Duodenal mucosa (tissue), 2 donors: ENCODE results near the gene DOC2A.
A peak's percentile ranks its signal among the peaks of the same experiment; 100 is the strongest.

Experiments
- H3K27ac ChIP-seq: one replicate; pipeline ENCODE4 v1.7.0; 2013; ENCODE audit warnings: low read depth, low read length
- H3K27me3 ChIP-seq, 2 donors: one replicate each; pipeline ENCODE4 v1.7.0; 2013; ENCODE audit warnings: low read length in 2 of 2, control low read depth in 1 of 2; ENCODE audit not compliant: insufficient read depth in 2 of 2, control insufficient read depth in 1 of 2
- H3K36me3 ChIP-seq, 2 donors: one replicate each; pipeline ENCODE4 v1.7.0; 2013; ENCODE audit warnings: low read length in 2 of 2, control low read depth in 1 of 2; ENCODE audit not compliant: insufficient read depth in 2 of 2, control insufficient read depth in 1 of 2
- H3K4me1 ChIP-seq, 2 donors: one replicate each; pipeline ENCODE4 v1.7.0; 2013; ENCODE audit warnings: low read length in 2 of 2, control low read depth in 1 of 2; ENCODE audit not compliant: insufficient read depth in 2 of 2, control insufficient read depth in 1 of 2
- H3K4me3 ChIP-seq, 2 donors: one replicate each; pipeline ENCODE4 v1.7.0; 2013; ENCODE audit warnings: low read length in 2 of 2, low read depth in 1 of 2
- H3K9ac ChIP-seq, 2 donors: one replicate each; pipeline ENCODE4 v1.7.0; 2013; ENCODE audit warnings: low read length in 2 of 2, low read depth in 1 of 2
- H3K9me3 ChIP-seq, 2 donors: one replicate each; pipeline ENCODE4 v1.7.0; 2013; ENCODE audit warnings: low read length in 2 of 2, control low read depth in 1 of 2; ENCODE audit not compliant: control insufficient read depth in 1 of 2

The DOC2A gene

GRCh38 chr16:29973384-29974246 lies 37.2 kb downstream of the DOC2A start, which contains the start of gene TAOK2:
Gene TAOK2 (plus strand): TSS chr16:29973868. CDS start chr16:29977773, 3,905 bp downstream.
- Histone ChIP-seq H3K4me1 (peaks cover 31 to 33% of the 10 kb centered on the region in 2 donors), H3K36me3 (peaks cover 9 to 29% of the 10 kb centered on the region in 2 donors), H3K9me3 (no peaks in the 10 kb centered on the region), H3K27me3 (no peaks in the 10 kb centered on the region), H3K9ac (peak within 1 kb of the TSS; percentile 88 to 91), H3K4me3 (peak within 1 kb of the TSS; percentile 95 to 96), H3K27ac (peak within 1 kb of the TSS; percentile 82)

GRCh38 chr16:29972992-29973383 lies 37.8 kb downstream of the DOC2A start:
- Histone ChIP-seq H3K9ac (no peak overlapping the region), H3K27ac (no peak overlapping the region), H3K9me3 (no peaks in the 10 kb centered on the region), H3K4me1 (peaks cover 31 to 33% of the 10 kb centered on the region in 2 donors), H3K36me3 (peaks cover 9 to 29% of the 10 kb centered on the region in 2 donors), H3K4me3 (peak overlapping the region; percentile 46 to 96), H3K27me3 (no peaks in the 10 kb centered on the region)

DNA sequence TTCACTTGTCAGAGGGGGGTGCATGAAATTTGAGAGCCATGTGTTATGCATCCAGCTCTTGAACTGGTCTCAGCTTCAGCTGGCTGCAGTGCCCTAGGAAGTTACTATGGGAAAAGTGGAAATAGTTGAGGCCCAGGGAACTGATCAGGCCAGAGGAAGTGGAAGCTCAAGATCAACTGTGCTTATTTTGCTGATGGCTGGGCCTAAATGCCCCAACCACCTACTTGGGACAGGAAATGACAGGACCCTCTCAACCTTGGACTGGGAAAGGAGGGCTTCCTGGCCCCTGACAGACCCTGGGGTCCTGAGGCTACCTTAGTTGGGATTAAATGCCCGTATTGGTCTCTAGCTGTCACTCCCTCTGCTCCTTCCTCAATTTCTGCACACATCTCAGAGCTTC lies 38.3 kb downstream of the DOC2A start:
- no peaks in the 10 kb centered on the region for H3K27me3 ChIP-seq
- H3K9me3 ChIP-seq = no peaks in the 10 kb centered on the region
- peaks cover 31 to 33% of the 10 kb centered on the region in 2 donors for H3K4me1 ChIP-seq
- no peak overlapping the region for H3K27ac ChIP-seq
- peaks cover 11 to 28% of the 10 kb centered on the region in 2 donors for H3K36me3 ChIP-seq
- no peak overlapping the region for H3K9ac ChIP-seq
- no peak overlapping the region for H3K4me3 ChIP-seq

- H3K27ac ChIP-seq = no peak overlapping the region
- no peaks in the 10 kb centered on the region for H3K9me3 ChIP-seq
- H3K4me1 ChIP-seq = peaks cover 24 to 26% of the 10 kb centered on the region in 2 donors
- peaks cover 11 to 32% of the 10 kb centered on the region in 2 donors for H3K36me3 ChIP-seq
- no peaks in the 10 kb centered on the region for H3K27me3 ChIP-seq
- no peak overlapping the region for H3K9ac ChIP-seq
- no peak overlapping the region for H3K4me3 ChIP-seq
Measured at GRCh38 chr16:29971304-29971703, 39.5 kb downstream of the DOC2A start.

DNA sequence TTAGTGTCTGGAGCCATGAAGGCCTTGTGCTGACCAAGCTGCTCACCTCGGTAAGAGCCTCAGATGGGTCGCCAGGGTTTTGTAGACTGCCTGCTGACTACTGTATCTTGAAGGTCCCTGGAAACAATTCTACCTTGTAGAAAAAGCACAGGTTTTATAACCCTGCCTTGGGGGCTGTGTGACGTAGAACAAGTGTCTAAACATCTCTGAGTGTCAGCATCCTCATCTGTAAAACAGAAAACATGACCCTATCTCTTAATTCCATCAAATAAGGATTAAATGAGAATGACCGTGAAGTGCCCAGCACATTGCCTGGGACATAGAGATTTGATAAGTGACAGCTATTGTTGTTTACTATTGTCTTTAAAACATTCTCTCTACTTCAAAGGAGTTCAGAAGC lies 42.6 kb downstream of the DOC2A start:
- Histone ChIP-seq H3K36me3 (peaks cover 11 to 32% of the 10 kb centered on the region in 2 donors), H3K9me3 (no peaks in the 10 kb centered on the region), H3K9ac (no peak overlapping the region), H3K27ac (no peak overlapping the region), H3K4me3 (no peak overlapping the region), H3K27me3 (no peaks in the 10 kb centered on the region), H3K4me1 (peaks cover 5 to 10% of the 10 kb centered on the region in 2 donors)

DNA sequence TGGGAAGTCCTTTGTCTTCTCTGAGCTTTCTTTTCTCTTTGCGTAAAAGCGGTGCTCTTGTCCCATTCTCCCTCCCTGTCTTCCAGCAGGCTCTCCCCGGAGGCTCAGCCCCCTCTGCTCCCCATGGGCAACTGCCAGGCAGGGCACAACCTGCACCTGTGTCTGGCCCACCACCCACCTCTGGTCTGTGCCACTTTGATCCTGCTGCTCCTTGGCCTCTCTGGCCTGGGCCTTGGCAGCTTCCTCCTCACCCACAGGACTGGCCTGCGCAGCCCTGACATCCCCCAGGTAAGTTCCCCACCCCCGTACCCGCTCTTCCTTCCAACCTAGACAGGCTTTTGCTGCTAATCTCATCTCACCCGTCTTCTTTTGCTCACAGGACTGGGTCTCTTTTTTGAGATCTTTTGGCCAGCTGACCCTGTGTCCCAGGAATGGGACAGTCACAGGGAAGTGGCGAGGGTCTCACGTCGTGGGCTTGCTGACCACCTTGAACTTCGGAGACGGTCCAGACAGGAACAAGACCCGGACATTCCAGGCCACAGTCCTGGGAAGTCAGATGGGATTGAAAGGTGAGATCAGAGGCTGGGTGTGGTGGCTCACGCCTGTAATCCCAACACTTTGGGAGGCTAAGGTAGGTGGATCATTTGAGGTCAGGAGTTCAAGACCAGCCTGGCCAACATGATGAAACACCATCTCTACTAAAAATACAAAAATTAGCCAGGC lies 47.6 kb downstream of the DOC2A start:
- Histone ChIP-seq H3K27ac (peak overlapping the region; percentile 53), H3K9ac (peak overlapping the region; percentile 90 to 96), H3K36me3 (peaks cover 4 to 9% of the 10 kb centered on the region in 2 donors), H3K4me3 (peak overlapping the region; percentile 87 to 94), H3K9me3 (no peaks in the 10 kb centered on the region), H3K27me3 (no peaks in the 10 kb centered on the region), H3K4me1 (peaks cover 12 to 23% of the 10 kb centered on the region in 2 donors)

GRCh38 chr16:29962344-29962994 lies 48.4 kb downstream of the DOC2A start:
- Histone ChIP-seq H3K4me3 (peak overlapping the region; percentile 87 to 94), H3K9ac (peak overlapping the region; percentile 90 to 96), H3K9me3 (no peaks in the 10 kb centered on the region), H3K27me3 (no peaks in the 10 kb centered on the region), H3K36me3 (peaks cover 0 to 4% of the 10 kb centered on the region in 2 donors), H3K4me1 (peaks cover 12 to 23% of the 10 kb centered on the region in 2 donors), H3K27ac (peak overlapping the region; percentile 92)

- H3K4me3 ChIP-seq = peak within 1 kb of the TSS; percentile 87 to 94
- H3K9me3 ChIP-seq = no peaks in the 10 kb centered on the region
- peak within 1 kb of the TSS; percentile 90 to 96 for H3K9ac ChIP-seq
- H3K27ac ChIP-seq = peak within 1 kb of the TSS; percentile 92
- no peaks in the 10 kb centered on the region for H3K36me3 ChIP-seq
- peaks cover 12 to 23% of the 10 kb centered on the region in 2 donors for H3K4me1 ChIP-seq
- H3K27me3 ChIP-seq = no peaks in the 10 kb centered on the region
Measured at GRCh38 chr16:29961479-29962343, 49.1 kb downstream of the DOC2A start, which contains the start of gene TMEM219. Gene TMEM219 (plus strand): TSS chr16:29962079. CDS start chr16:29963144, 1,065 bp downstream.

GRCh38 chr16:29961127-29961478 lies 49.7 kb downstream of the DOC2A start:
- Histone ChIP-seq H3K9ac (peak overlapping the region; percentile 79 to 96), H3K9me3 (no peaks in the 10 kb centered on the region), H3K27ac (no peak overlapping the region), H3K36me3 (no peaks in the 10 kb centered on the region), H3K27me3 (no peaks in the 10 kb centered on the region), H3K4me3 (peak overlapping the region; percentile 87 to 94), H3K4me1 (peaks cover 12 to 23% of the 10 kb centered on the region in 2 donors)
